Measurements from ENCODE around the gene DEXI. TPM values are rescaled to one million over a fixed set of nuclear protein-coding genes. Genes with fewer than 3 reads are reported as not detected.

Gene DEXI
- total and polyA plus RNA-seq, 7 donors = 71.9 to 122 (median 95.1) TPM

- Histone ChIP-seq H3K9me3 (no peaks in the 10 kb centered on the region), H3K27ac (no peak overlapping the region), H3K4me3 (no peak overlapping the region), H3K4me1 (no peaks in the 10 kb centered on the region), H3K27me3 (ENCODE audit: insufficient read depth in 3 of 3, low read length in 2 of 3) (no peaks in the 10 kb centered on the region), H3K36me3 (ENCODE audit: insufficient read depth in 1 of 2, low read depth in 1 of 2) (no peaks in the 10 kb centered on the region)
- no peak for ATAC-seq
- TF ChIP-seq CTCF (IDR thresholded peaks at IDR 0.05) = no peak
- DNase-seq = no peak
- intact Hi-C loops (cut with DNase I) = loop anchor here in 1 of 2 donors (10.0 kb wide), 2 partner anchors 76 to 166 kb away; partner anchors contain the start of gene NUBP1
Observed at GRCh38 chr16:10911267-10911666, 31.0 kb downstream of the DEXI start.

- 84 to 89% (median 88%) methylated on average over 20 to 21 of the region's 21 CpGs for WGBS, 3 donors
- ATAC-seq (no peak), DNase-seq (no peak)
- H3K27ac ChIP-seq = no peak overlapping the region
- H3K36me3 ChIP-seq (ENCODE audit: insufficient read depth in 1 of 2, low read depth in 1 of 2) = peaks cover 0 to 8% of the 10 kb centered on the region in 2 donors
- no peaks in the 10 kb centered on the region for H3K9me3 ChIP-seq
- no peaks in the 10 kb centered on the region for H3K27me3 ChIP-seq (ENCODE audit: insufficient read depth in 3 of 3, low read length in 2 of 3)
- TF ChIP-seq CTCF (IDR thresholded peaks at IDR 0.05) = no peak
- H3K4me3 ChIP-seq = no peak overlapping the region
- no peaks in the 10 kb centered on the region for H3K4me1 ChIP-seq
- intact Hi-C loops (cut with DNase I) = loop anchor here in 1 of 2 donors (10.0 kb wide), 1 partner anchor 143 kb away; no protein-coding TSS in a partner anchor
Observed at GRCh38 chr16:10907757-10908045, 34.6 kb downstream of the DEXI start.

- DNase-seq = no peak
- 75 to 83% (median 75%) methylated on average over 44 to 46 of the region's 46 CpGs for WGBS, 3 donors
- Histone ChIP-seq H3K27me3 (ENCODE audit: insufficient read depth in 3 of 3, low read length in 2 of 3) (no peaks in the 10 kb centered on the region), H3K36me3 (ENCODE audit: insufficient read depth in 1 of 2, low read depth in 1 of 2) (peaks cover 0 to 8% of the 10 kb centered on the region in 2 donors), H3K9me3 (no peaks in the 10 kb centered on the region), H3K4me1 (no peaks in the 10 kb centered on the region), H3K4me3 (no peak overlapping the region), H3K27ac (no peak overlapping the region)
- TF ChIP-seq CTCF (IDR thresholded peaks at IDR 0.05) = no peak
- no peak for ATAC-seq
- intact Hi-C loops (cut with DNase I) = loop anchor here in 1 of 2 donors (10.0 kb wide), 1 partner anchor 142 kb away; no protein-coding TSS in a partner anchor
Observed at GRCh38 chr16:10906914-10907756, 35.1 kb downstream of the DEXI start.

- no peak for TF ChIP-seq CTCF (IDR thresholded peaks at IDR 0.05)
- H3K27me3 ChIP-seq (ENCODE audit: insufficient read depth in 3 of 3, low read length in 2 of 3) = no peaks in the 10 kb centered on the region
- 86 to 92% (median 89%) methylated on average over 16 to 19 of the region's 19 CpGs for WGBS, 3 donors
- no peaks in the 10 kb centered on the region for H3K9me3 ChIP-seq
- no peak overlapping the region for H3K27ac ChIP-seq
- H3K4me1 ChIP-seq = no peaks in the 10 kb centered on the region
- peaks cover 0 to 8% of the 10 kb centered on the region in 2 donors for H3K36me3 ChIP-seq (ENCODE audit: insufficient read depth in 1 of 2, low read depth in 1 of 2)
- ATAC-seq (no peak), DNase-seq (no peak)
- intact Hi-C loops (cut with DNase I) = loop anchor here in 1 of 2 donors (10.0 kb wide), 1 partner anchor 142 kb away; no protein-coding TSS in a partner anchor
- no peak overlapping the region for H3K4me3 ChIP-seq
Observed at GRCh38 chr16:10906482-10906881, 35.8 kb downstream of the DEXI start.

Data from psoas muscle (tissue), 8 donors.